IPS-NIHi7 (cell line): ENCODE measurements around the gene BTG4.

Source experiments
- DNase-seq: peaks from one replicate; pipeline ENCODE4 v3.0.0; 2012; ENCODE audit warnings: mixed read lengths; ENCODE audit errors: extremely low spot score

The BTG4 gene

GRCh38 chr11:111512296-111513239 is at the start of gene BTG4:
BTG4 (minus strand) TSS chr11:111512386; CDS start chr11:111498776, 13,610 bp downstream.
- peak; percentile 48 for DNase-seq

GRCh38 chr11:111561791-111562325 is 49.7 kb upstream of the BTG4 start:
- DNase-seq = no peak

DNA sequence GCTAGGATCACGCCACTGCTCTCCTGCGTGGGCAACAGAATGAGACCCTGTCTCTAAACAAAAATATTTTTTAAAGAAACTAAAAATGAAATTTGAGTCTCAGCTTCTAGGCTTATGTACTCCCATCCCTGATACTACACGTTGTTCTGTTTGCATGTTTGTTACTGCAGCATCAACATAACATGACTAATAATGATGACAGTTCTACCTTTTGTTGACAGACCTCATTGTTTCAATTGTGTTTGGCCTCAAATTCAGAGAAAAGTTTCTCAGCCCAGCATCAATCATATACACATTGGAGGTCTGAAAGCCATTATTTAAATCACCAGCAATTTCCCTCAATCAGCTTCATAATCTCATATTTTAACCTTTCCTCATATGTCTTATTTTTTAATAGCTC is 49.1 kb upstream of the BTG4 start:
- DNase-seq = no peak

DNA sequence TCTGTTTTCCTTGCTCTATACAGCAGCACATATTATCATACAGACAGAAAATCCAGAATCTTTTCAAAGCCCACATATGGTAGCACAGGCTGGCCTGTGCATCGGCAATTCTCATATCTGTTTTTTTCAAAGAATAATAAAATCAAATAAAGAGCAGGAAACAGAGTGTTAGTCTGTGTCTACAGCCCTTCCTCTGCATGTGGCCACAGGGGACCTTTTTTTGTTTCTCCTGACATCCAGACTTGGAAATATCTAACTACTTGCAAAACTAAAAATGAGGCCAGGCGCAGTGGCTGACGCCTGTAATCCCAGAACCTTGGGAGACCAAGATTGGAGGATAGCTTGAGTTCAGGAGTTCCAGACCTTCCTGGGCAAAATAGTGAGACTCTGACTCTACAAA is 48.6 kb upstream of the BTG4 start:
- no peak for DNase-seq

DNA sequence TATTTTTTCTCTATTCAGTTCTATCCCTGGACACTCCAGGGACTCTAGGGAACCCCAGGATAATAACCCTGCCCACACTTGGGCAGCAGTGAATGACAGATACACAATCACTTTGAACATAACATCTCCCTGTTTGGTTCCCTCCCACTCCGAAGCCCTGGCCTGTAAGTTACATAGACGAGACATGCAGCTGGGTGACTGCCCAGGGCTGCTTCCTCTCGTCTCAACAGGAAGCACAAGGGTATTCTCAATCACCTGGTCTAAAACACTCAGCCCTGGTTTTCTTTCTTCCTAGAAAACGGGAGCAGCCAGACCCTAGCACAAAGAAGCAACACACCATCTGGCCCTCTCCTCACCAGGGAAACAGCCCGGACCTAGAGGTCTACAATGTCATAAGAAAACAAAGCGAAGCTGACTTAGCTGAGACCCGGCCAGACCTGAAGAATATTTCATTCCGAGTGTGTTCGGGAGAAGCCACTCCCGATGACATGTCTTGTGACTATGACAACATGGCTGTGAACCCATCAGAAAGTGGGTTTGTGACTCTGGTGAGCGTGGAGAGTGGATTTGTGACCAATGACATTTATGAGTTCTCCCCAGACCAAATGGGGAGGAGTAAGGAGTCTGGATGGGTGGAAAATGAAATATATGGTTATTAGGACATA is 47.7 kb upstream of the BTG4 start:
- no peak for DNase-seq

DNA sequence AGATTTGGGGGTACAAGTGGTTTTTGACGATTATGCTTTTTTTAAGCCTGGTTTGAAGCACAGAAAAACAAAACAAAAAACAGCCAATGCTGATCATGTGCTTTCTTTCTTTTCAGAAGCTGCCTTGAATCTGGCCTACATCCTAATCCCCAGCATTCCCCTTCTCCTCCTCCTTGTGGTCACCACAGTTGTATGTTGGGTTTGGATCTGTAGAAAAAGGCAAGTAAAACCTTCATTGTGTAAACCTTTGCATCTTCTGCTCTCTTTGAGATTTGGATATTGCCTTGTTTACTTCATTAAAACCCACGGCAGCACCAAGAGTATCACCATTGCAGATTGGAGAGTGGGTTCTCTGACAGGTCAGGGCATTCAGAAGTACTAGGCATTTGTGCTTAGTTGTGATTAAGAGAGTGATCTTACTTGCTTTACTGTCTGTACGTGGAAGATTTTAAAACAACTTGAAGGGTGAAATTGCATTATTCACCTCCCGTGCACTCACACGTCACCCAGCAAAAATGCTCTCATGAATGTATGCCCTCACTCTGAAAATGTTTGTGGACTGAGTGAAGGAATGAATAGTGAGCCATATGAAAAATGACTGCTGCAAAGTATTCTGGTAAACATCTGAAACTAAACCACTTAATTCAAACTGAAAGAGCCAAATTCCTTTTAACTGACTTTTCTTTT is 45.4 kb upstream of the BTG4 start:
- DNase-seq = no peak

DNA sequence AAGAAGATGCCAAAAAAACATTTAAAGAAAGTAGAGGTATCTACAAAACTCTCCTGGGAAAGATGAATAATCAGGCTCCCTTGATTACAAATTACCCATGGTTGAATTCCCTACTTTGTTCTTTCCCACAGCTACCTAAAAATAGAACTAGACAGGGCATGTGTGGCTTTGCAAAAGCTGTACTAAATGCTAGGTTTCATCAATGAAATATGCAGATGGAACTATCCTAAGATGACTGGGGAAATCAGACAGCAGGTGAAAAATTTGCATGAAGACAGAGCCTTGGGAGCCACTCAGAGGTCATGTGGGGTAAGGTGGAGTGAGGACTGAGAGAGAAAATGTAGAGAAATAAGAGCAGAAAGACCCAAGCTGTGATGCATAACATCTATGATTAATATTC is 43.1 kb upstream of the BTG4 start:
- DNase-seq = no peak

DNA sequence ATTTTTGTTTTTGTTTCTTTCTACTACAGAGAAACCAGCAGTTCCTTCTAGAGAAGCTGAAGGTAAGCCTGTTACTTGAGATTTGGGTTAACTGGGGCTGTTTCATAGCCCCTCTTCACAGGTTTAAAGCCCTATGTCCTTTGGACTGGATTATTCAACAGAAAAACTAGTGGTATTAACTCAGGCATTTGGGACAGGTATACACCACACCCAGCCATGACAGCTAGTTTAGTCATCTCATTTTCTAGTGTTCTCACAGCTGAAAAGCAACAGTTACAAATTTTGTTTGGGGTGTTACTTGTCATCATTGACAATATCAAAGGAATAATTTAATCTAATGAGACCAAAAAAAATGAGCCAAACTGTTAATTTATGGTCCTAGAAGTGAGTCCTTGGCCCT is 42.3 kb upstream of the BTG4 start:
- no peak for DNase-seq

- DNase-seq = no peak
Observed at GRCh38 chr11:111550258-111550657, 38.1 kb upstream of the BTG4 start.

GRCh38 chr11:111549869-111550203 is 37.6 kb upstream of the BTG4 start:
- no peak for DNase-seq

- no peak for DNase-seq
Observed at GRCh38 chr11:111549196-111549868, 37.1 kb upstream of the BTG4 start.

GRCh38 chr11:111548525-111548924 is 36.3 kb upstream of the BTG4 start:
- no peak for DNase-seq

DNA sequence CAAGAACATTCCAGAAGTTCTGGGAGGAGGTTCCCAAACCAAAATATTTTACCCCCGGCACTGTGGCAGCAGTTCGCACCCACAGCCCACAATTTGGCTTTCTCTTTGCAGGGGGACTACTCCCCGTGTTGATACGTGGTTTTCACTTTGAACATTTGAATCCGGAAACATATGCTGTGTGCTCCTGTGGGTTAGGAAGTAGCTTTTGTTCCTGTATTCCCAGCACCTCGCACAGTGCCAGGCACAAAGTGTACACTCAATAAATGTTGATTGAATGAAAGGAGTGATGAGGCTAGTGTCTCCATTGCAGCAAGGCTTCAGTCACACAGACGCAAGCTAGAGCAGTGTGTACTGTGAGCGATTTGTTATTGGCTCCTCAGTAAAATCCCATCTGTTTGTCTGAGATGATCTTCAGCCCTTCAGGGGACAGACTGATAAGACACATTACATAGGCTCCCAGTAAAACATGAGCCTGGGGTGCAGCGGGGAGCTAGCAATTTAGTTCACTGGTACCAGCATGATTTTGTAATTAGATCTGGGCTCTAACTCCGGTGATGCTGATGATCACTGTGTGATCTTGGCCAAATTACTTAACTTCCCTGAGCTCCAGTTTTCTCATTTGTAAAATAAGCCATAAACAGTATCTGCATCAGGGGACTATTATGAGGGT is 30.6 kb upstream of the BTG4 start:
- no peak for DNase-seq

DNA sequence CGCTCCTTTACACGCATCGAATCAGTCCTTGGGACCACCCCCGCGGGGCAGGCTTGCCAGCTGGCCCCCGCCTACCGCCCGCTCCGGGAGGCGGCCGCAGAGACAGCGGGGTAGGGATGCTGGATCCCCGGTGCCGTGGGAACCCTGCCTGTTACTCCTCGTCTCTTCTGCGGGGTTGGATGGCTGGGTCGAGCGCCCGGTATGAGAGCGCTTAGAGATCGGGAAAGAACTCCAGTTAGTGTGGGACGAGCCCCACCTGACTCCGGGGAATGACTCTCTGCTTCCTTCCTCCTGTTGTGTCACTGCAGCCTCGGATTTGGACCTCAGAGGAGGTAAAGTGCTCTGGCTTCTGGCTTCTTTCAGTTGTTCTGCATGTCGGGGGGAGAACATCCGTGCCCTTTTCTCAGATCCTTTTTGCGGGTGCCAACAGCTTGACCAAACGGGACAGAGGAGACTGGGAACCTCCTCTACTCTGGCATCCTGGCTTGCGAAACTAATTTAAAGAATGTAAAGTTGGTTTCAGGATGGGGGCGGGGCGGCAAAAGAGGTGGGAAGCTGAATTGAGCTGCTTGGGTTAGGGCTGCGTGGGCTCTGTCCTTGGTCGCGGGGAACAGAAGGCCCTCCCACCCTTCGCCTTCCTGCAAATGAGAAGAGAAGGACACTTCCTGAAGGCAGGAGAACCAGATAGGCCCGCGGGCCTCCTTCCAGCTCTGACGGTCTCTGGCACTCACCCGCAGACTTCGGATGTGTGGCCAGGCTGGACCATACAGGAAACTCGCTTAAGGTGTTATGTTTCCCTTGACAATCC is 29.3 kb upstream of the BTG4 start:
- DNase-seq = peak; percentile 64

DNA sequence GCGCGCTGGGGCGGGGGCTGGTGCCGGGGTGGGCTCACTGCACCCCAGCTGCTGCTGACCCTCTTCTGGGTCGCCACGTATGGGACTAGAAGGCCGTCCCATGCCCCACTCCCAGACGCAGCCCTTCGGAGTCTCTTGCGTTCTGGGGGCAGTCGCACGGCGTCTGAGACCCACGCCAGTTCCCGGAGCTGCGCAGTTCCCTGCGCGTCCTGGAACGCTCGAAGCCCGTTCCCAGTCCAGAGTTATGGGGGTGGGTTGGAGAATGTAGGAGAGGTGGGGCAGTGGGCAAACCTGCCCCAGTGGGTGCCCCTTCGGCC is 28.7 kb upstream of the BTG4 start:
- no peak for DNase-seq

DNA sequence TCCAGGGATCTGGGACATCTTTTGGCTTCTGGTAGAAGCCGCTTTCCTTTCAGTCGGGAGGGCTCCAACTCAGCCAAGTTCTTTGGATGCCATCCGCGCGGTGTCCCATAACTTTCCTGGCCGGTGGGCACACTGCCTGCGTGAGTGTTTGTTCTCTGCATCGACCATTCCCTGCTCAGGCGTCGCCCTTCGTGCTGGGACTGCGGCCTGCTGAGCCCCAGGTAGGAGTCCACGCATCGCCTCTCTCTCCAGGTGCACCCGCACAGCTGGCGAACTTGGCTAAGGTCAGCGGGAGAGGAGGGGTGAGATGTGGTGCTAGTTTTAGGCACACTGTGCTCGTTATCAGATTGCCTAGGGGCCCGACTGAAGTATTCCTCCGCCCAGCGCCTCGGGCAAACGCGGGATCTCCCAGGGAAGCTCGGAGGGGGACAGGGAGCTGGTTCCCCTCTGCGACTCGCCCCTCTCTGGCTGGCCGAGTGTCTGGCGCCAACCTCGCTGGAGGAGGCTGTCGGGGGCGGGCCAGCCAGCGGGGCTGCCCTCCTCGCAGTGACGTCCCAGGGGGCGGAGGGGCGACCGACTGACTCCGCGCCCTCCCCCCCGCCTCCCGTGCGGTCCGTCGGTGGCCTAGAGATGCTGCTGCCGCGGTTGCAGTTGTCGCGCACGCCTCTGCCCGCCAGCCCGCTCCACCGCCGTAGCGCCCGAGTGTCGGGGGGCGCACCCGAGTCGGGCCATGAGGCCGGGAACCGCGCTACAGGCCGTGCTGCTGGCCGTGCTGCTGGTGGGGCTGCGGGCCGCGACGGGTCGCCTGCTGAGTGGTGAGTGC is 28.1 kb upstream of the BTG4 start, which contains the start of gene LAYN:
Gene LAYN (plus strand): TSS at position 607 of the 823 bp plus-strand sequence. CDS start 124 bp downstream, at position 731.
- DNase-seq = peak; percentile 72

DNA sequence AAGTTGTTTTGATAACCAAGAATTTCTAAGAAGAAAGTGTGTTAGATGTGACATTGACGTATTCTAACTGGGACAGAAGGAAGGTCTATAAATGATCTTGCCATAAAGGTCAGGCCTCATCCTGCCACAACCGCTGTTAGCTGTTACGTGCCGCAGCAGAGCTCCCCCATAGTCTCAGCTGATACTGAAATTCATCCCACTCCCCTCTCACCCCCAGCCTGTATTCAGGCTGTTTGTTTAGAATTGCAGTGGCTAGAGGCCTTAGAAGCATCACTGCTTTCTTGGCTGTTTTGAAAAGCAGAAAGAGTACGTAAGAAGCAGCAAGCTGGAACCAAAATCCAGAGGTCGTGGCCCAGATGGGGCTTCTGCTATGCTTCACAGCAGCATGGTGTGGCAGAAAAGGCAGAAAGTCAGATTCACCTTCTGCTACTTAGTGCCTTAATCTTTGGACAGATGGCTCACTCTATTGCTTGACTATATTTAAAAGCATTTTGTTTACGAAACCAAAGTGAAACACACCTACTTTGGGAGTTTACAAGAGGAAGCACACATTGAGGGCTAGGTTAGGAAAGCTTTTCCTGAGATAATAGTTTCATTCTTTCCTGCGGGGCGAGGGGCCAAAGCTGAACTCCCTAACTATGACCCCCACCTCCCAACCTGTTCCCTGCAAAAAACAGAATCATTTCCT is 27.4 kb upstream of the BTG4 start:
- no peak for DNase-seq

DNA sequence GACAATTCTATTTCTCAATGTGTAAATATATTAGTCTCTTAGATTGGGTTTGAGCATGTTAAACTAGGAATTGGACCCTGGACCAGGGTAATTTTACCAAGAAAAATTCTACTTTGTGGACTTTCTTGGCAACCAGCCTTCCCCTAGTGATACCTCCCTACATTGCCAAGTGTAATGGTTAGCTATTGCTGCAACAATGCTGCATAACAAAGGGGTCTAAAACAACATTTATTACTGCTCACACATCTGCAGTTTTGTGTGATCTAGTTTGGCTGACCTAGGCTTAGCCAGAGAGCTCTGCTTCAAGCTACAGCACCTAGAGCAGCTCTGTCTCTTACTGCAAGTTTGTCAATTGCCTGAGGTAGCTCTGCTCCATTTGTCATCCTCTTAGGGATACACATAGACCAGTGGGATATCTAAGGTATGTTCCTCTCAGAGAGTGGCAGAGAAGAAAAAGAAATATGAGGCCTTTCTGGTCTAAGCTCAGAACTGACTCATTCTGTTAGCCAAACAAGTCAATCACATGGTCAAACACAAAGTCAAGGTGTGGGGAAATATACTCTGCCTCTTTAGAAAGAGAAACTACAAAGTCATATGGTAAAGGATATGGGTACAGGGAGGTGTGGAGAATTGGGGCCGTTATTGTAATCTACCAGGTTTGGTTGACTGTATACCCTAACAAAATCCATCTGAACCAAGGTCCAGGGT is 26.4 kb upstream of the BTG4 start:
- no peak for DNase-seq
